H1 (cell line): Measurements from ENCODE around the gene DTNB. TPM values are rescaled to one million over a fixed set of nuclear protein-coding genes. Genes with fewer than 3 reads are reported as not detected.

Source experiments
- CTCF ChIA-PET: fragments of 300-600 bp; sonication (Branson Sonifier 250); formaldehyde crosslinking; loops from one replicate; lab custom pipeline; 2021; ENCODE audit not compliant: partially characterized antibody; lab: Charles Lee
- POLR2A ChIA-PET: fragments of 300-600 bp; sonication (Branson Sonifier 250); formaldehyde crosslinking; loops from one replicate; lab custom pipeline; 2021; ENCODE audit warnings: inconsistent platforms; ENCODE audit not compliant: partially characterized antibody; lab: Charles Lee
- DNase-seq, 2 experiments: peaks; one replicate each; pipeline versions ENCODE4 v3.0.0 to v3.0.0-alpha.2; 2010 to 2022; ENCODE audit warnings: low spot score in 2 of 2, low read depth in 1 of 2, mixed read lengths in 1 of 2
- FAIRE-seq: peaks from 2 replicates; lab custom pipeline; 2011; peaks lifted over from hg19 to GRCh38; lab: Jason Lieb, UNC
- H2AFZ ChIP-seq: 2 replicates; pipeline ENCODE4 v1.8.1; 2012; ENCODE audit warnings: low read length, inconsistent platforms
- H2AK5ac ChIP-seq: 2 replicates; pipeline ENCODE4 v1.6.1; 2013; ENCODE audit warnings: low read depth, low read length
- H2BK120ac ChIP-seq: replicated peaks from 2 replicates; pipeline ENCODE3; 2013; ENCODE audit warnings: low read depth, low read length, inconsistent platforms
- H2BK12ac ChIP-seq: 2 replicates; pipeline ENCODE4 v1.6.1; 2013; ENCODE audit warnings: low read depth, low read length
- H2BK15ac ChIP-seq: 2 replicates; pipeline ENCODE4 v1.6.1; 2013; ENCODE audit warnings: low read length
- H2BK20ac ChIP-seq: 2 replicates; pipeline ENCODE4 v1.6.1; 2013; ENCODE audit warnings: low read length
- H2BK5ac ChIP-seq: 2 replicates; pipeline ENCODE4 v1.6.1; 2013; ENCODE audit warnings: low read depth, low read length
- H3K14ac ChIP-seq: 2 replicates; pipeline ENCODE4 v1.6.1; 2013; ENCODE audit warnings: inconsistent platforms; ENCODE audit not compliant: insufficient read length
- H3K18ac ChIP-seq: 2 replicates; pipeline ENCODE4 v1.6.1; 2013; ENCODE audit warnings: low read length; ENCODE audit errors: extremely low read depth
- H3K23ac ChIP-seq: 2 replicates; pipeline ENCODE4 v1.6.1; 2013; ENCODE audit warnings: inconsistent platforms; ENCODE audit not compliant: insufficient read length
- H3K23me2 ChIP-seq: 2 replicates; pipeline ENCODE4 v1.6.1; 2013; ENCODE audit warnings: low read depth, low read length
- H3K27ac ChIP-seq: 2 replicates; pipeline ENCODE4 v1.6.1; 2011; ENCODE audit warnings: low read depth, low read length, inconsistent platforms
- H3K27me3 ChIP-seq, 4 experiments: replicated peaks in 1 of 4; 1 replicate in 1 of 4; 2 replicates in 3 of 4; pipeline versions ENCODE4 v1.6.1 to v1.8.1; 2011 to 2013; ENCODE audit warnings: low read length in 3 of 4, mild to moderate bottlenecking in 3 of 4, inconsistent platforms in 2 of 4, mixed read lengths in 2 of 4, moderate library complexity in 1 of 4; ENCODE audit not compliant: control insufficient read depth in 3 of 4, insufficient read depth in 3 of 4; ENCODE audit errors: extremely low read depth in 1 of 4
- H3K36me3 ChIP-seq, 4 experiments: 2 replicates each; pipeline versions ENCODE4 v1.6.1 to v1.8.1; 2011 to 2013; ENCODE audit warnings: mild to moderate bottlenecking in 4 of 4, low read length in 3 of 4, moderate library complexity in 2 of 4, control low read depth in 1 of 4, inconsistent platforms in 1 of 4; ENCODE audit not compliant: insufficient read depth in 4 of 4, control insufficient read depth in 2 of 4
- H3K4ac ChIP-seq: replicated peaks from 2 replicates; pipeline ENCODE3; 2013; ENCODE audit warnings: low read length, low read depth, mixed read lengths, inconsistent platforms; ENCODE audit not compliant: insufficient read length
- H3K4me1 ChIP-seq, 4 experiments: replicated peaks in 1 of 4; 1 replicate in 1 of 4; 2 replicates in 3 of 4; pipeline versions ENCODE4 v1.6.1 to v1.8.1; 2011 to 2013; ENCODE audit warnings: low read length in 3 of 4, inconsistent platforms in 2 of 4, mixed read lengths in 1 of 4; ENCODE audit not compliant: insufficient read depth in 4 of 4, control insufficient read depth in 3 of 4
- H3K4me2 ChIP-seq, 2 experiments: 2 replicates each; pipeline versions ENCODE4 v1.6.1 to v1.8.1; 2011 to 2013; ENCODE audit warnings: low read depth in 2 of 2, low read length in 2 of 2, control low read depth in 1 of 2, inconsistent platforms in 1 of 2, mild to moderate bottlenecking in 1 of 2; ENCODE audit not compliant: insufficient read depth in 1 of 2
- H3K4me3 ChIP-seq, 4 experiments: fragments of 200-600, 300-600 bp in 1 of 4; sonication (generic), shearing (Covaris generic), sonication (Bioruptor Twin) in 1 of 4; 2 replicates each; pipeline versions ENCODE4 v1.5.1 to v1.8.1; 2011 to 2016; ENCODE audit warnings: low read length in 4 of 4, low read depth in 3 of 4, control low read depth in 2 of 4, inconsistent platforms in 2 of 4, mild to moderate bottlenecking in 2 of 4, mixed read lengths in 1 of 4, moderate library complexity in 1 of 4; ENCODE audit not compliant: insufficient read depth in 2 of 4; ENCODE audit errors: extremely low read depth in 1 of 4
- H3K56ac ChIP-seq: replicated peaks from 2 replicates; pipeline ENCODE3; 2013; ENCODE audit warnings: low read depth, mild to moderate bottlenecking, mixed read lengths, low read length, inconsistent platforms; ENCODE audit not compliant: insufficient read length
- H3K79me1 ChIP-seq: 2 replicates; pipeline ENCODE4 v1.6.1; 2013; ENCODE audit warnings: low read depth, low read length, control low read depth
- H3K79me2 ChIP-seq, 2 experiments: 2 replicates each; pipeline versions ENCODE4 v1.6.1 to v1.8.1; 2012 to 2013; ENCODE audit warnings: low read length in 2 of 2, mild to moderate bottlenecking in 2 of 2, inconsistent platforms in 1 of 2; ENCODE audit not compliant: insufficient read depth in 2 of 2, control insufficient read depth in 1 of 2
- H3K9ac ChIP-seq, 4 experiments: replicated peaks in 1 of 4; 1 replicate in 1 of 4; 2 replicates in 3 of 4; pipeline versions ENCODE4 v1.6.1 to v1.8.1; 2011 to 2013; ENCODE audit warnings: low read depth in 3 of 4, low read length in 3 of 4, control low read depth in 2 of 4, mild to moderate bottlenecking in 2 of 4, moderate library complexity in 2 of 4, inconsistent platforms in 1 of 4; ENCODE audit errors: extremely low read depth in 1 of 4
- H3K9me3 ChIP-seq, 2 experiments: 2 replicates each; pipeline versions ENCODE4 v1.6.1 to v1.8.1; 2012 to 2013; ENCODE audit warnings: mild to moderate bottlenecking in 2 of 2, moderate library complexity in 2 of 2, control low read depth in 1 of 2, inconsistent platforms in 1 of 2, low read depth in 1 of 2, low read length in 1 of 2, mixed read lengths in 1 of 2; ENCODE audit not compliant: insufficient read depth in 2 of 2
- H4K20me1 ChIP-seq, 2 experiments: replicated peaks in 1 of 2; 2 replicates each; pipeline versions ENCODE3 to v1.8.1; 2011 to 2013; ENCODE audit warnings: inconsistent platforms in 2 of 2, low read length in 2 of 2, mild to moderate bottlenecking in 1 of 2; ENCODE audit not compliant: insufficient read depth in 2 of 2, control insufficient read depth in 1 of 2
- H4K5ac ChIP-seq: 2 replicates; pipeline ENCODE4 v1.6.1; 2013; ENCODE audit warnings: low read length, low read depth, mixed read lengths, inconsistent platforms; ENCODE audit not compliant: insufficient read length
- H4K8ac ChIP-seq: 2 replicates; pipeline ENCODE4 v1.8.0; 2013; ENCODE audit warnings: mild to moderate bottlenecking, moderate library complexity, low read length, inconsistent platforms; ENCODE audit not compliant: insufficient read depth; ENCODE audit errors: extremely low read depth
- H4K91ac ChIP-seq: replicated peaks from 2 replicates; pipeline ENCODE3; 2013; ENCODE audit warnings: low read length, mixed read lengths, inconsistent platforms; ENCODE audit not compliant: insufficient read length
- CBX8 ChIP-seq: fragments of 300-800, 300-1000 bp; sonication (generic); IDR thresholded peaks from 2 replicates; pipeline ENCODE4 v1.7.1; 2016; ENCODE audit warnings: low read depth, low read length, borderline replicate concordance
- CHD2 ChIP-seq: IDR thresholded peaks from 2 replicates; pipeline ENCODE4 v1.6.1; 2012; ENCODE audit warnings: low read length, improper control_type of control experiment
- GTF2F1 ChIP-seq: IDR thresholded peaks from 2 replicates; pipeline ENCODE4 v1.6.1; 2012; ENCODE audit warnings: low read depth, low read length, improper control_type of control experiment, borderline replicate concordance
- JUN ChIP-seq: IDR thresholded peaks from 2 replicates; pipeline ENCODE4 v1.6.1; 2011; ENCODE audit warnings: low read depth, mild to moderate bottlenecking, improper control_type of control experiment, low read length
- KDM5A ChIP-seq: fragments of 200-600 bp; IDR thresholded peaks from 2 replicates; pipeline ENCODE4 v1.7.1; 2012; ENCODE audit warnings: mild to moderate bottlenecking, low read length, inconsistent platforms, mixed read lengths
- POLR2AphosphoS5 ChIP-seq: IDR thresholded peaks from 2 replicates; pipeline ENCODE4 v1.6.1; 2011; ENCODE audit warnings: low read depth, low read length
- SIN3A ChIP-seq, 2 experiments: IDR thresholded peaks in 1 of 2; conservative IDR thresholded peaks in 1 of 2; 2 replicates each; pipeline ENCODE4 v1.6.1; 2011 to 2012; ENCODE audit warnings: low read length in 2 of 2, improper control_type of control experiment in 1 of 2, low read depth in 1 of 2, mild to moderate bottlenecking in 1 of 2
- SP1 ChIP-seq: IDR thresholded peaks from 2 replicates; pipeline ENCODE4 v1.6.1; 2011; ENCODE audit warnings: low read depth, low read length
- SP4 ChIP-seq: IDR thresholded peaks from 2 replicates; pipeline ENCODE4 v1.6.1; 2012; ENCODE audit warnings: low read length, inconsistent platforms
- WGBS, 2 experiments: shearing (Covaris generic) in 1 of 2; methylation state at CpG; one replicate each; pipeline versions ENCODE4 v1.1.6 to v1.1.7; 2013 to 2015; ENCODE audit warnings: low lambda C conversion rate in 2 of 2, mixed read lengths in 2 of 2, inconsistent platforms in 1 of 2, low coverage in 1 of 2, missing lambda C conversion rate in 1 of 2; ENCODE audit not compliant: insufficient replicate concordance in 2 of 2, insufficient coverage in 1 of 2, insufficient read length in 1 of 2; ENCODE audit errors: extremely low coverage in 1 of 2, missing lambda C conversion rate in 1 of 2; 5-methylcytosine and 5-hydroxymethylcytosine counted together
- polyA plus RNA-seq, 7 experiments: library from polyadenylated mRNA; depleted of rRNA in 3 of 7; stranded (reverse) in 5 of 7; unstranded in 2 of 7; fragments of >200 nt in 5 of 7; fragments of 200-250 nt in 2 of 7; gene quantifications; 1 replicate in 5 of 7; 2 replicates in 1 of 7; 4 replicates in 1 of 7; pipeline versions ENCODE4 v1.2.1 to v1.2.3, GENCODE V29; 2011 to 2013; ENCODE audit warnings: missing spikeins in 2 of 7, mixed read lengths in 2 of 7
- total RNA-seq: library from RNA; stranded (reverse); fragmentation: NEBNext Ultra II Directional; extraction: Animal tissue kit (Norgen Biotek cat#: 25700); gene quantifications from 2 replicates; pipeline ENCODE4 v1.2.1, GENCODE V29; 2021
- TF ChIP-seq, protein P1 (sequence below): IDR thresholded peaks from 2 replicates; pipeline ENCODE4 v1.6.1; 2011; ENCODE audit warnings: low read length, improper control_type of control experiment
- TF ChIP-seq, protein P2 (sequence below): IDR thresholded peaks from 2 replicates; pipeline ENCODE4 v1.6.1; 2011; ENCODE audit warnings: low read depth, mild to moderate bottlenecking, low read length; ENCODE audit not compliant: insufficient read depth

The DTNB gene
- total and polyA plus RNA-seq, 2 of the 8 experiments (the other 6 are each of a cell fraction or from before 2014, with no cell fraction given), result 39.6 to 49.5 TPM

DNA sequence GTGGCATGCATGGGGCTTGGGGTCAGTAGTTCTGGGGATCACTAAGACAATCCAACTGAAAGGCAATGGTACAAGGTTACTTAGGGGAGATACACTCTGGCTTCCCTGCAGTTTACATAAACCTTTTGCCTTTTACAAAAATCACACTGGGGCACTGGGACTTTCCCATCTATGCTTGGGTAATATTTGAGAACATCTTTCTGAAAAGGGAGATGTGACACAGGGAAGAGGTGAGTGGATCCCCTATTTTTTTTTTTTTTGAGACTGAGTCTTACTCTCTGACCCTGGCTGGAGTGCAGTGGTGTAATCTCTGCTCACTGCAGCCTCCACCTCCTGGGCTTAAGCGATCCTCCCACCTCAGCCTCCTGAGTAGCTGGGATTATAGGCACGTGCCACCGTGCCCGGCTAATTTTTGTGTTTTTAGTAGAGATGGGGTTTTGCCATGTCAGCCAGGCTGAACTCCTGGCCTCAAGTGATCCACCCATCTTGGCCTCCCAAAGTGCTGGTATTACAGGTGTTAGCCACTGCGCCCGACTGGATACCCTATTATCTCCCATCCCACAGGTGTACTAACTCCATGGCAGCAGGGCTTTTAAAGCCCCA, 248.8 kb downstream of the DTNB start:
- Histone ChIP-seq H2BK5ac (no peak overlapping the region), H4K5ac (no peak overlapping the region), H3K9me3 (no peaks in the 10 kb centered on the region)

More for the DNA sequence above, 248.8 kb downstream of the DTNB start:
- no peak for TF ChIP-seq KDM5A
- TF ChIP-seq, protein P1, sequence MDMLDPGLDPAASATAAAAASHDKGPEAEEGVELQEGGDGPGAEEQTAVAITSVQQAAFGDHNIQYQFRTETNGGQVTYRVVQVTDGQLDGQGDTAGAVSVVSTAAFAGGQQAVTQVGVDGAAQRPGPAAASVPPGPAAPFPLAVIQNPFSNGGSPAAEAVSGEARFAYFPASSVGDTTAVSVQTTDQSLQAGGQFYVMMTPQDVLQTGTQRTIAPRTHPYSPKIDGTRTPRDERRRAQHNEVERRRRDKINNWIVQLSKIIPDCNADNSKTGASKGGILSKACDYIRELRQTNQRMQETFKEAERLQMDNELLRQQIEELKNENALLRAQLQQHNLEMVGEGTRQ, result no peak
- no peak for TF ChIP-seq JUN
- no peak for TF ChIP-seq SP4
- no peak for TF ChIP-seq GTF2F1
- TF ChIP-seq, protein P2, sequence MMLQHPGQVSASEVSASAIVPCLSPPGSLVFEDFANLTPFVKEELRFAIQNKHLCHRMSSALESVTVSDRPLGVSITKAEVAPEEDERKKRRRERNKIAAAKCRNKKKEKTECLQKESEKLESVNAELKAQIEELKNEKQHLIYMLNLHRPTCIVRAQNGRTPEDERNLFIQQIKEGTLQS, result no peak
- TF ChIP-seq SIN3A (conservative IDR thresholded peaks at IDR 0.05 in 1 of 2, IDR thresholded peaks at IDR 0.05 in 1 of 2; ENCODE audit: low read depth in 1 of 2, low read length in 2 of 2), result no peak
- no peak for TF ChIP-seq CBX8
- no peak for TF ChIP-seq POLR2AphosphoS5
- no peak for TF ChIP-seq CHD2
- TF ChIP-seq SP1, result no peak
- TF ChIP-seq, all 59 proteins: peak for 0
- H3K27ac ChIP-seq, result no peak overlapping the region
- H4K8ac ChIP-seq, result no peak overlapping the region
- H3K18ac ChIP-seq, result no peak overlapping the region
- no peak overlapping the region for H3K23ac ChIP-seq
- no peak for FAIRE-seq
- H3K4me2 ChIP-seq, result no peak overlapping the region
- H3K36me3 ChIP-seq, result no peaks in the 10 kb centered on the region; a peak in 1 of 8 replicates
- H2BK120ac ChIP-seq, result no peak overlapping the region
- H3K27me3 ChIP-seq, result no peaks in the 10 kb centered on the region
- CTCF ChIA-PET, result interaction anchor here (0.8 to 2.1 kb wide), 2 partner anchors 42 to 116 kb away, joined by 3 to 7 read pairs; no protein-coding TSS in a partner anchor
- no peaks in the 10 kb centered on the region for H3K23me2 ChIP-seq
- no peak for DNase-seq
- H2BK20ac ChIP-seq, result no peak overlapping the region
- POLR2A ChIA-PET, result interaction anchor here (0.8 kb wide), 1 partner anchor 13 kb away, joined by 3 read pairs; no protein-coding TSS in a partner anchor
- H3K79me1 ChIP-seq, result no peaks in the 10 kb centered on the region
- WGBS, 2 experiments, result 95% methylated on average over 6 of the region's 6 CpGs; no CpG with 5 or more reads in 1 of the 2 experiments
- H2BK12ac ChIP-seq, result no peak overlapping the region
- no peak overlapping the region for H3K4ac ChIP-seq
- H4K20me1 ChIP-seq, result no peaks in the 10 kb centered on the region
- no peak overlapping the region for H3K4me3 ChIP-seq
- no peaks in the 10 kb centered on the region for H3K4me1 ChIP-seq
- H3K9ac ChIP-seq, result no peak overlapping the region
- no peak overlapping the region for H3K14ac ChIP-seq
- H2BK15ac ChIP-seq, result no peak overlapping the region
- no peak overlapping the region for H2AK5ac ChIP-seq
- H3K79me2 ChIP-seq, result no peaks in the 10 kb centered on the region
- no peak overlapping the region for H2AFZ ChIP-seq
- H3K56ac ChIP-seq, result no peak overlapping the region
- no peak overlapping the region for H4K91ac ChIP-seq
